Measurements from ENCODE around the gene SEZ6. TPM values are rescaled to one million over a fixed set of nuclear protein-coding genes. Genes with fewer than 3 reads are reported as not detected.

SEZ6 gene
- polyA plus RNA-seq, 4 donors: 0.29 to 1.3 (median 0.47) TPM

- DNase-seq (ENCODE audit: low read depth in 4 of 4, low spot score in 3 of 4): no peak
Observed at GRCh38 chr17:28908640-28909167, 97.1 kb downstream of the SEZ6 start.

GRCh38 chr17:28907709-28908475 lies 97.9 kb downstream of the SEZ6 start:
- DNase-seq (ENCODE audit: low read depth in 4 of 4, low spot score in 3 of 4): no peak

GRCh38 chr17:28906706-28907438 lies 99.0 kb downstream of the SEZ6 start:
- no peak for DNase-seq (ENCODE audit: low read depth in 4 of 4, low spot score in 3 of 4)

- DNase-seq (ENCODE audit: low read depth in 4 of 4, low spot score in 3 of 4): no peak
Observed at GRCh38 chr17:28906276-28906675, 99.6 kb downstream of the SEZ6 start.

Other genes with a start within 250 kb of the SEZ6 start
- gene FAM222B, start 163.2 kb downstream of the SEZ6 start, polyA plus RNA-seq (ENCODE audit: insufficient read length in 4 of 4): 10 to 100 TPM; 14.8 to 23.8 (median 21.6) TPM
- gene ERAL1, start 151.0 kb downstream of the SEZ6 start, polyA plus RNA-seq (ENCODE audit: insufficient read length in 4 of 4): 10 to 100 TPM; 50.1 to 71.3 (median 69.9) TPM
- gene FLOT2, start 108.3 kb downstream of the SEZ6 start, polyA plus RNA-seq (ENCODE audit: insufficient read length in 4 of 4): 100 to 1,000 TPM in 1 of 4 donors, 10 to 100 TPM in 3; 43.8 to 106 (median 78.5) TPM
- 10 to 100 TPM in 3 of 4 donors, 1 to 10 TPM in 1; 6.6 to 17.9 (median 12.4) TPM for gene DHRS13, start 103.0 kb downstream of the SEZ6 start, polyA plus RNA-seq (ENCODE audit: insufficient read length in 4 of 4)
- gene PHF12, start 54.5 kb downstream of the SEZ6 start, polyA plus RNA-seq (ENCODE audit: insufficient read length in 4 of 4): 10 to 100 TPM; 38.9 to 52.6 (median 43.7) TPM
- gene PIPOX, start 37.1 kb upstream of the SEZ6 start, polyA plus RNA-seq (ENCODE audit: insufficient read length in 4 of 4): 10 to 100 TPM in 1 of 4 donors, 1 to 10 TPM in 3; 2.4 to 10.6 (median 5.5) TPM
- gene MYO18A, start 174.4 kb upstream of the SEZ6 start, polyA plus RNA-seq (ENCODE audit: insufficient read length in 4 of 4): 10 to 100 TPM; 28.7 to 52.8 (median 38.9) TPM
- gene CRYBA1, start 240.8 kb upstream of the SEZ6 start, polyA plus RNA-seq (ENCODE audit: insufficient read length in 4 of 4): not detected